Measurements from ENCODE around the gene BLZF1.
"Not testable (repeated sequence)": the region's sequence is repeated elsewhere in the genome, so short reads cannot be mapped to it uniquely, and the experiment has no call there.

Gene BLZF1

GRCh38 chr1:169361281-169361680 is 6.7 kb upstream of the BLZF1 start:
- DNase-seq, result no peak

GRCh38 chr1:169363046-169363730 is 4.8 kb upstream of the BLZF1 start:
- no peak for DNase-seq

- DNase-seq, result no peak
Measured at GRCh38 chr1:169364948-169365347, 3.0 kb upstream of the BLZF1 start.

- DNase-seq, result peak in 2 of 3 experiments; percentile 38 to 55
Measured at GRCh38 chr1:169367096-169367685, 804 bp upstream of the BLZF1 start.

GRCh38 chr1:169368406-169368769 is 393 bp downstream of the BLZF1 start:
- DNase-seq, result peak; percentile 45 to 68 (median 58)

GRCh38 chr1:169371404-169371803 is 3.4 kb downstream of the BLZF1 start:
- no peak for DNase-seq

GRCh38 chr1:169381162-169381561 is 13.2 kb downstream of the BLZF1 start:
- DNase-seq, result no peak

GRCh38 chr1:169383449-169383848 is 15.5 kb downstream of the BLZF1 start:
- no peak for DNase-seq

GRCh38 chr1:169387399-169387798 is 19.4 kb downstream of the BLZF1 start:
- no peak for DNase-seq

GRCh38 chr1:169390303-169390702 is 22.3 kb downstream of the BLZF1 start:
- DNase-seq, result no peak

- no peak for DNase-seq
Measured at GRCh38 chr1:169392406-169392805, 24.4 kb downstream of the BLZF1 start.

GRCh38 chr1:169395955-169396354 is 28.0 kb downstream of the BLZF1 start:
- DNase-seq, result no peak

GRCh38 chr1:169402578-169402977 is 34.6 kb downstream of the BLZF1 start:
- DNase-seq, result not testable (repeated sequence)

- DNase-seq, result not testable (repeated sequence)
Measured at GRCh38 chr1:169408340-169408739, 40.3 kb downstream of the BLZF1 start.

- DNase-seq, result no peak
Measured at GRCh38 chr1:169414952-169415351, 47.0 kb downstream of the BLZF1 start.

- no peak for DNase-seq
Measured at GRCh38 chr1:169421309-169421708, 53.3 kb downstream of the BLZF1 start.

- peak in 2 of 3 experiments; percentile 23 to 68 for DNase-seq
Measured at GRCh38 chr1:169426174-169426705, 58.2 kb downstream of the BLZF1 start.

GRCh38 chr1:169427081-169427641 is 59.2 kb downstream of the BLZF1 start, which contains the start of gene CCDC181:
CCDC181 (minus strand) TSS chr1:169427474; CDS start chr1:169424927, 2,547 bp downstream.
- peak; percentile 90 to 97 (median 94) for DNase-seq

Measured in NCI-H1417 (cell line).